ENCODE measurements around the gene VAC14.

Gene VAC14

DNA sequence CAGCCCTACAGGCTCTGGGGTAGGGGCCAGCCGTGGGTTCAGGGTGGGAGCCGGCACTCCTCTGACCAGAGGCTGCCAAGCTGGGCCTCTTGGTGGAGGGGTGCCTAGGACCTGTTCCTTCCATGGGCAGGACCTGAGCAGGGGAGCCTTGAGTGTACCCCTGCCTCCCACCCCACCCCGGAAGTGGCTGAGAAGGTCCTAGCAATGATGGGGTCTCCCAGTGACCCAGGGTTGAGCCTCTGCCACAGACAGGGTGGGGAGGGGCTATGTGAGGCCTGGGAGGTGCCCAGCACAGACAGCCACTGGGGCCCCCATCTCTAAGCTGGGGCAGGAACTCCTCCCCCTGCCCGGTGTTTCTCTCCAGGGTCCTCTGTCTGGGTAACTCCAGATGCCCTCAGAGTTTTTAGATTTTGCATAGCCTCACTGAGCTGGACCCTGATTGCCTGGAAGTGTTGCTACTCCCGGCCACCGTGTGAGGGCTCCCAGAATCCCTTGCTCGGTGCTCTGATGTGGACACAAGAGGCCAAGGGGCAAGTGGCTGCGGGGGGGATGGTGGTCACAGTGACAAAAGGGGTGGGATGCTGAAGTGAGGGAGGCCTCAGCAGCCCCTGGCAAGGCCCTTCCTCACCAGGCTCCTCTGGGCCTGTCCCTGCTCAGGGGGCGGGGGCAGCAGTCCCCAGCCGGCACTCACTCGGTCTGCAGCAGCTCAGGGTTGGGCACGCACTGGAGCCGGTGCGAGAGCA lies 108.7 kb downstream of the VAC14 start:
- TF ChIP-seq, protein P1, sequence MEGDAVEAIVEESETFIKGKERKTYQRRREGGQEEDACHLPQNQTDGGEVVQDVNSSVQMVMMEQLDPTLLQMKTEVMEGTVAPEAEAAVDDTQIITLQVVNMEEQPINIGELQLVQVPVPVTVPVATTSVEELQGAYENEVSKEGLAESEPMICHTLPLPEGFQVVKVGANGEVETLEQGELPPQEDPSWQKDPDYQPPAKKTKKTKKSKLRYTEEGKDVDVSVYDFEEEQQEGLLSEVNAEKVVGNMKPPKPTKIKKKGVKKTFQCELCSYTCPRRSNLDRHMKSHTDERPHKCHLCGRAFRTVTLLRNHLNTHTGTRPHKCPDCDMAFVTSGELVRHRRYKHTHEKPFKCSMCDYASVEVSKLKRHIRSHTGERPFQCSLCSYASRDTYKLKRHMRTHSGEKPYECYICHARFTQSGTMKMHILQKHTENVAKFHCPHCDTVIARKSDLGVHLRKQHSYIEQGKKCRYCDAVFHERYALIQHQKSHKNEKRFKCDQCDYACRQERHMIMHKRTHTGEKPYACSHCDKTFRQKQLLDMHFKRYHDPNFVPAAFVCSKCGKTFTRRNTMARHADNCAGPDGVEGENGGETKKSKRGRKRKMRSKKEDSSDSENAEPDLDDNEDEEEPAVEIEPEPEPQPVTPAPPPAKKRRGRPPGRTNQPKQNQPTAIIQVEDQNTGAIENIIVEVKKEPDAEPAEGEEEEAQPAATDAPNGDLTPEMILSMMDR (IDR thresholded peaks at IDR 0.05): no peak

DNA sequence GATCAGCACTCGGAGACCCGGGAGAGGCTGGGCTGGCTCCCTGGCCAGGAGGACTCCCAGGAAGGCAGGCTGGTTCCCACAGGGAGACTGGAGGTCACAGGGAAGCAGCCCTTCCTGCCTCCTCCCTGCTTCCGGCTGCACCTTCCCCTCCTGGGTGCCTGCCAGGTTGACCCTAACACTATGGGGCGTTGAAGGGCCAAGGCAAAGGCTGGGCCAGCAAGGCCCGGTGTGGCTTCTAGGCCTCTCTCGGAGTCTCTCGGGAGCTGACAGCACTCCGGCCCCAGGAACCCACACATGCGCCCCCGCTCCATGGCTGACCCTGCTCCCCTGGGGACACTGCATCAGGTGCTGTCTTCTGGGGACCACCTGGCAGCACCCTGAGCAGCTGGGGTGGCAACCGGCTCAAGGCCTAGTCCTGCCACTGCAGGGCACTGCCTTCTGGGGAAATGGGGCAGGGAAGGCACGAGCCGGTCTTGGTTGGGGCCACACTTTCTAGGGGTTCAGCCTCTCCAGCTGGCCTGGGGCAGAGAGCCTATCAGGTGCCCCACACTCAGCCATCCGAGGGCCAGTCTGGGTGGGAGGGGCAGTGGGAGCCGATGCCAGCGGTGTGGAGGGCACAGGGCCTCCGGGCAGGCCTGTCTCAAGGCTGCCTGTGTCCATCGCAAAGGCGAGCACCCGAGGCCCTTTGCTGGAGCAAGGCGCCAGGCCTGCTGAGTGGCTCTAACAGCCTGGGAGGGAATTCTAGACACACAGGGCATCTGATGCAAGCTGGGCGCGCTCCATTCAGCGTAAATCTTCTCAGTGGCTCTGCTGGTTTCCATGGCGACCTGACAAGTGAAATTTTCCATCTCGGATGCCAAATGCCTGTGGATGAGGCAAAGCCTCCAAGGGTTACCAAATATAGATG lies 109.5 kb downstream of the VAC14 start:
- TF ChIP-seq, protein P1 (IDR thresholded peaks at IDR 0.05): no peak

DNA sequence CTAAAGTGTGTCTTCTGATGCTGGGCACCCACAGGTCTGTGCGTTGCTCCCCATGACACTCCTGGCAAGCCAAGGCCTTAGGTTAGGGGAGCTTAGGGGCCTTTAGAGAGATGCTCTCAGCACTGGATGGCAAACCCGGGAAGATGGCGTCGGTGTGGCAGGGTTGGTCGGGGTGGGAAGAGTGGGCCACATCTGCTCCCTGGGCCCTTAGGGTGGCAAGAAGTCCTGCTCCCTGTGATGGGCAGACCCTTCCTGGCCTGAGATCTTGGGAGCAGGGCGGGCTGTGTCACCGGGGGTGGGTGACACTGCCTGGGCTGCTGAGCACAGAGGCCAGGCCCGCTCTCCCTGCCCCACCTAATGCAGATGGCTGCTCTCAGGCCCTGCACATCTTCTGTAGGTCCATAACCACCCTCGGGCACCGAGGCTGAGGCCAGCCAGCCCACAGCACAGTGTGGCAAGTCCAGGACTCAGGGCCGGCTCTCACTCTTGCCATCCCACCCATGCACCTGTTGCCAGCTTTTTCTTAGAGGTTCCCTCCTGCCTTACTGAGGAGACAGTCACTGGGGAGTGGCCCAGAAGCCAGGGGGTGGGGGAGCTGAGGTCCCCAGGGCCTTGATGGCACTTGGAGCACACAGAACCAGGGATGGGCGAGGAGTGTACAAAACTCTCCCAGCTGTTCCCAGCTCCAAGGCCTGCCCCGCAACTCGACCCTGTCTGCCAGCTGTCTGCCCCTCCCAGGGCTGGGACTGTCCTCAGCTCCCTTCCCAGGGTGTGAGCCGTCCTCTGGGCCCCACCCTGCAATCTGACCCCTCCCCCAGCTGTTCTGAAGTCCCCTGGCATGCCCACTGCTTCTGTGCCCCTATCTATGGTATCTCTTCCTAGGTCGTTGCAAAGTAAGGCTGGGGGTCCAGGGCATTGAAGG lies 110.7 kb downstream of the VAC14 start:
- TF ChIP-seq, protein P1 (IDR thresholded peaks at IDR 0.05): no peak

DNA sequence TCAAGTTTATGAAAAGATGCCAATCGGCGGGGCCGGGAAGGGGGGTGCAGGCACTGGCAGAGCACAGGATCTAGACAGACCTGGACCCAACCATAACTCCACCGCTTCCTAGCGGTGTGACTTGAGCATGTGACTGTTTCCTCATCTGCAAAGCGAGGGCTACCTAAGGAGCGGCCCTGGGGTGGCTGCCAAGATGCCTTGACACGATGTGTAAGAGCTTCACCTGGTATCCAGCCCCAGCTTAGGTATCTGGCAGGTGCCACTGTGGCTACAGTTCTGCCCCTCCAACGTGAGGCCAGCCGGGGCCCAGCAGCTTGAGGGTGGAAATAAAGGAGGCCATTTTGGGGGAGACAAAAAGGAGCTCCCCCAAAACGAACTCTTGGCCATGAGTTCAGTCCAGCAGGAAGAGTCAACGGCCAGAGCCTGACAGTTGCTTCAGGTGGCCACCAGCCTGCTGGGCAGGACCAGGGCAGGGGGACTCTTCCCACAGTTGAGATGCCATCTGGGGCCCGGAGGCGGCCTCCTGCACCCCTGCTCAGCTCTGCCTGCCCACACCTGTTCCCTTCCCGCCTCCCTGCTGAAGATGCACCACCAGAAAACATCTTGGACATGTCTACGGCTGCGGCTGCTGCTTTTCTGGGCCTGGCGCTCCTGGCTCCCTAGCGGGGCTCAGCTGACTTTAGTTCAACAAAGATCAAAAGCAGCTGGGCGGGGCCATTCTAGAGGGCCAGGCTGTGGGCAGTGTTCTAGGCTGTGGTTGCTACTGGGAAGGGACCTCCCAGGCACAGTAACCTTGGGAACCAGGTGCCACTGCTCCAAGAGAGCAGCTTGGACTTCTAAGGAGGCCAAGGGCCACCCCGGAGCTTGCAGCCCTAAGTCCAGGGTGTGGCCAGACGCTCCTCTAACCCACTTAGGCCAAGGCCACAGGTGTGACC lies 111.7 kb downstream of the VAC14 start:
- TF ChIP-seq, protein P1 (IDR thresholded peaks at IDR 0.05): no peak

DNA sequence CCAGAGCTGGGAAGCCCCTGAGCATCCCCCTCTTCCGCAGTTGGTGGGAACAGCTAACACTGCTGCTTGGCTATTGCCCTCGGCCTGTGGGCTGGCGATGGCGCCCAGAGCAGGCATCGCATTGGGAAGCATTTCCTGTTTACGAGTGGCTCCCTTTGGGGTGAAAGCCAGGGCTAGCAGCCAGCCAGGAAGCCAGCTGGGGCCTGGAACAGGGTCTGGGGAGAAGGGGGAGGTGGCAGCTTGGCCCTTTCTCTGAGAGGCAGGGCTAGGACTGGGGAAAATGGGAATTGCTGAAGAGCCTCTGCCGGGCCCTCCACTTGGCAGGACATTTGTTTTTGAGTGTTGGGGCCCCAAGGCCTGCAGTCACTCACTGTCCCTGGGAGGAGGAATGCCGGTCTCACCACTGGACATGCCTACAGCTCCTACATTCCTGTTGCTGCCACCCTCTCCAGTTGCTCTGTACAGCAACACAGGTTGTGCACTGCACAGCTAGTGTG lies 112.7 kb downstream of the VAC14 start:
- TF ChIP-seq, protein P1 (IDR thresholded peaks at IDR 0.05): no peak

DNA sequence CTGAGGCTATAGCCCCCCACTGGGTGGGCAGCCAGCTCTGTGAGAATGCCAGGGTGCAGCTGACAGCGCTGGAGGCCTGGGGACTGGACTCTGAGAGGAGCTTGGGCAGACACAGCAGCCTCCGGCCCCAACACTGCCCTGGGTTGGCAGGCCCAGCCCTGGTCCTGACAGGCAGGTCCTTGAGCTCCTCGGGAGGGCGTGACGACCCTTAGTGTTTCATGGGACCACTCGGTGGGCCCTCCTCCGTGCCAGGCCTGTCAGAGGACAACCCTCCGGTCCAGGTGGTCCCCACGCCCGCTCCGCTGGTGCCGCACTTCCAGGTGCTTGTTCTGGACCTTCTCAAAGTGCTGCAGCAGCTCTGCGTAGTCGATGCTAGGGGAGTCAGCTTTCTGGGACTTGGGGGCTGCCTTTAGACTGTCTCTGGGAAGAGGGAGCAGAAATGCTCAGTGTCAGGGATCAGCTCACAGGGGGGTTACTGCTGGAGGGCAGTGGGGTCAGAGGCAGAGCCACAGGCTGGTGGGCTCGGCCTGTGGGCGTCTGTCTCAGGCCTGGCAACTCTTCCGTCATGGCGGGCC lies 113.2 kb downstream of the VAC14 start:
- TF ChIP-seq, protein P1 (IDR thresholded peaks at IDR 0.05): no peak
